A673 (cell line): ENCODE measurements around the gene SERPINF2. TPM values are rescaled to one million over a fixed set of nuclear protein-coding genes. Genes with fewer than 3 reads are reported as not detected.
"Not testable (repeated sequence)": the region's sequence is repeated elsewhere in the genome, so short reads cannot be mapped to it uniquely, and the experiment has no call there.

Experiments used
- BruUV-seq: library from RNA; stranded (reverse); fragments of 400-500 nt; replicated peaks from 2 replicates; lab custom pipeline; 2021; lab: Mats Ljungman, UMichigan
- CTCF ChIA-PET: fragments of 300-600 bp; sonication (Branson Sonifier 250); formaldehyde crosslinking; loops from one replicate; lab custom pipeline; 2022; ENCODE audit warnings: antibody characterized with exemption; lab: Charles Lee
- POLR2A ChIA-PET: fragments of 300-600 bp; sonication (Branson Sonifier 250); formaldehyde crosslinking; loops from one replicate; lab custom pipeline; 2022; ENCODE audit warnings: antibody characterized with exemption; ENCODE audit not compliant: low non-redundant PET; lab: Charles Lee
- DNase-seq: peaks from one replicate; pipeline ENCODE4 v3.0.0-alpha.2; 2015; ENCODE audit warnings: low spot score
- H3K27ac ChIP-seq: fragments of 200-600 bp; sonication (generic); 2 replicates; pipeline ENCODE4 v1.5.1; 2016; ENCODE audit warnings: mixed run types, low read depth, mild to moderate bottlenecking, mixed read lengths, antibody characterized with exemption, low read length; ENCODE audit not compliant: poor library complexity, severe bottlenecking
- H3K27me3 ChIP-seq: fragments of 200-600 bp; sonication (generic); replicated peaks from 2 replicates; pipeline ENCODE4 v1.6.1; 2017; ENCODE audit warnings: mixed run types, low read depth, mild to moderate bottlenecking, mixed read lengths, antibody characterized with exemption, low read length; ENCODE audit not compliant: insufficient read depth, poor library complexity
- H3K36me3 ChIP-seq: fragments of 200-600 bp; sonication (generic); 2 replicates; pipeline ENCODE4 v1.6.1; 2016; ENCODE audit warnings: mixed run types, mild to moderate bottlenecking, mixed read lengths, antibody characterized with exemption, low read length; ENCODE audit not compliant: insufficient read depth, poor library complexity, severe bottlenecking
- H3K4me1 ChIP-seq: fragments of 200-600 bp; sonication (generic); 2 replicates; pipeline ENCODE4 v1.6.1; 2017; ENCODE audit warnings: mixed run types, mild to moderate bottlenecking, mixed read lengths, antibody characterized with exemption, low read length; ENCODE audit not compliant: insufficient read depth, poor library complexity, severe bottlenecking
- H3K4me3 ChIP-seq: fragments of 200-600 bp; sonication (generic); 2 replicates; pipeline ENCODE4 v1.5.1; 2016; ENCODE audit warnings: low read depth, mixed run types, mild to moderate bottlenecking, mixed read lengths, low read length; ENCODE audit not compliant: poor library complexity, severe bottlenecking
- H3K9me3 ChIP-seq: fragments of 200-600 bp; sonication (generic); 2 replicates; pipeline ENCODE4 v1.6.1; 2016; ENCODE audit warnings: mixed run types, low read depth, mild to moderate bottlenecking, mixed read lengths, antibody characterized with exemption, low read length; ENCODE audit not compliant: poor library complexity, severe bottlenecking
- EZH2 ChIP-seq: fragments of 200-600 bp; sonication (generic); IDR thresholded peaks from 2 replicates; pipeline ENCODE4 v1.6.1; 2017; ENCODE audit warnings: borderline replicate concordance, low read depth, mild to moderate bottlenecking, mixed read lengths, antibody characterized with exemption, low read length; ENCODE audit not compliant: poor library complexity, severe bottlenecking
- intact Hi-C: fragments of 100-400 bp; cut with micrococcal nuclease; formaldehyde crosslinking; loops from one replicate; pipeline ENCODE4 v1.10.0; 2022; ENCODE audit not compliant: unreplicated experiment
- total RNA-seq: library from RNA; stranded (reverse); gene quantifications from 2 replicates; pipeline ENCODE4 v1.2.3, GENCODE V29; 2021
- TF ChIP-seq, protein P1 (sequence below): fragments of 300-800, 200-600 bp; sonication (generic); conservative IDR thresholded peaks from 2 replicates; pipeline ENCODE4 v1.5.1; 2017; ENCODE audit warnings: low read depth, mild to moderate bottlenecking, antibody characterized with exemption, low read length, moderate library complexity, mixed read lengths

SERPINF2 gene
- total RNA-seq, 1 experiment from 2014 or later: 0.37 TPM

DNA sequence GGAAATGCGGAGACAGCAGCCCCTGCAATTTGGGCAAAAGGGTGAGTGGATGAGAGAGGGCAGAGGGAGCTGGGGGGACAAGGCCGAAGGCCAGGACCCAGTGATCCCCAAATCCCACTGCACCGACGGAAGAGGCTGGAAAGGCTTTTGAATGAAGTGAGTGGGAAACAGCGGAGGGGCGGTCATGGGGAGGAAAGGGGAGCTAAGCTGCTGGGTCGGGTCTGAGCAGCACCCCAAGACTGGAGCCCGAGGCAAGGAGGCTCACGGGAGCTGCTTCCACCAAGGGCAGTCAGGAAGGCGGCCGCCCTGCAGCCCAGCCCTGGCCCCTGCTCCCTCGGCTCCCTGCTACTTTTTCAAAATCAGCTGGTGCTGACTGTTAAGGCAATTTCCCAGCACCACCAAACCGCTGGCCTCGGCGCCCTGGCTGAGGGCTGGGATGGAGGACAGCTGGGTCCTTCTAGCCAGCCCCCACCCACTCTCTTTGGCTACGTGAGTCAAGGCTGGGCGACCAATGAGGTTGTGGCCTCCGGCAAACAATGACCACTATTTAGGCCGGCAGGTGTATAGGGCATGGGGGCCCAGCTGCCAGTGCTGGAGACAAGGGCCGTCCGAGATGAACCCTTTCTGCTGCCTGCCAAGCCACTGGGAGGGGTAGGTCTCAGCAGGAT, 19.7 kb downstream of the SERPINF2 start:
- intact Hi-C loops: loop anchor here (5.0 kb wide), 1 partner anchor 40 kb away; the partner anchor contains the start of gene WDR81
- H3K36me3 ChIP-seq: no peaks in the 10 kb centered on the region
- H3K27me3 ChIP-seq: no peaks in the 10 kb centered on the region
- DNase-seq: no peak
- H3K4me3 ChIP-seq: peak overlapping the region; percentile 52
- no peaks in the 10 kb centered on the region for H3K9me3 ChIP-seq
- ChIA-PET CTCF (no interaction called here), POLR2A (interaction anchor here (0.5 to 0.6 kb wide), 2 partner anchors 19 to 46 kb away, joined by 4 to 7 read pairs; no protein-coding TSS in a partner anchor)
- BruUV-seq: no TSS peak
- peak overlapping the region; percentile 81 for H3K27ac ChIP-seq
- H3K4me1 ChIP-seq: peaks cover 26% of the 10 kb centered on the region
- TF ChIP-seq EZH2: no peak
- TF ChIP-seq, protein P1, sequence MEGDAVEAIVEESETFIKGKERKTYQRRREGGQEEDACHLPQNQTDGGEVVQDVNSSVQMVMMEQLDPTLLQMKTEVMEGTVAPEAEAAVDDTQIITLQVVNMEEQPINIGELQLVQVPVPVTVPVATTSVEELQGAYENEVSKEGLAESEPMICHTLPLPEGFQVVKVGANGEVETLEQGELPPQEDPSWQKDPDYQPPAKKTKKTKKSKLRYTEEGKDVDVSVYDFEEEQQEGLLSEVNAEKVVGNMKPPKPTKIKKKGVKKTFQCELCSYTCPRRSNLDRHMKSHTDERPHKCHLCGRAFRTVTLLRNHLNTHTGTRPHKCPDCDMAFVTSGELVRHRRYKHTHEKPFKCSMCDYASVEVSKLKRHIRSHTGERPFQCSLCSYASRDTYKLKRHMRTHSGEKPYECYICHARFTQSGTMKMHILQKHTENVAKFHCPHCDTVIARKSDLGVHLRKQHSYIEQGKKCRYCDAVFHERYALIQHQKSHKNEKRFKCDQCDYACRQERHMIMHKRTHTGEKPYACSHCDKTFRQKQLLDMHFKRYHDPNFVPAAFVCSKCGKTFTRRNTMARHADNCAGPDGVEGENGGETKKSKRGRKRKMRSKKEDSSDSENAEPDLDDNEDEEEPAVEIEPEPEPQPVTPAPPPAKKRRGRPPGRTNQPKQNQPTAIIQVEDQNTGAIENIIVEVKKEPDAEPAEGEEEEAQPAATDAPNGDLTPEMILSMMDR: no peak

DNA sequence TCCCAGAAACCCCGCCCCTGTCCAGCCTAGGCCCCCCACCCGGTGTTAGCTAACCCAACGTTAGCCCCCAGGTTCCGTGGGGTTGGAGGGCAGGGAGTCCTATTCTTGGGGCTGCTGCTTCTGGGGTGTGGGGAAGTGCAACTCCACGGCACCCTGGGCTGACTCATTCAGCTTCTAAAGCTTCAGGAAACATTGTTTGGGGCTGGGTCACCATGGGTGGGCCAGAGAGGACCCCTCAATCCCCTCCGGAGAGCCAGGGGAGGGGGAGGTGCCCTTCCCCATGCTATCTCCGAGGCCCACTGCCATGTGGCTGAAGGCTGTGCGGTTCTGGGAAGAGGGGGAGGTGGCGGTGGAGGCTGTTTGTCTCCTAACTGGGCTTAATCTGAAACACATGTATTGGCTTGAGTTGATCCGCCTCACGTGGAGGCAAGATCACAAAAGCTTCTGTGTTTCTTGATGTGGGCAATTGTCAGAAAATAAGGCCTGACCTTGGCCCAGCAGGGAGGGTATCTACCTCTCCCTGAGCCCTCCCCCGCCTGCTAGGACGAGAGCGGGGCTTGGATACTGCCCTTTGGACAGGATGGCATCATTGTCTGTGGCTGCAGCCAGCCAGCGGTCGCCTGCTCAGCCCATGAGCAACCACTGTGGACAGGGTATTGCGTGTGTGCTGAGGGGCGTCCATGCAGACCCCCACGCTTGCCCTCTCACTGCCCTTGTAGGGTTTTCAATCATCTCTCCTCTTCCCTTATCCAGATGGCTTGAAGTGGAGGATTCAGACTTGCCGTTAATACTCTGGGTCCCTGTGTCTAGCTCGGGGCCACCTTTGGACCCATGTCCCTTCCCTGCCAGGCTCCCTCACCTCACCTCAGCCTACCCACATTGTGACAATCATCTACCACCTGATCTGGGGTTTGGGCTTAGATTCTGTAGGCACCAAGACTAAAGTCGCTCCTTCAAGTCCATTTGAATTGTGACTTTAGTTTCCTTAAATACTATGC, 20.5 kb downstream of the SERPINF2 start:
- Histone ChIP-seq H3K4me3 (peak overlapping the region; percentile 52), H3K27ac (peak overlapping the region; percentile 81), H3K9me3 (no peaks in the 10 kb centered on the region), H3K27me3 (no peaks in the 10 kb centered on the region), H3K36me3 (no peaks in the 10 kb centered on the region), H3K4me1 (peaks cover 26% of the 10 kb centered on the region)
- BruUV-seq: no TSS peak
- no peak for TF ChIP-seq EZH2
- TF ChIP-seq, protein P1: no peak
- CTCF ChIA-PET: no interaction called here
- intact Hi-C loops: loop anchor here (5.0 kb wide), 1 partner anchor 41 kb away; the partner anchor contains the start of gene WDR81
- POLR2A ChIA-PET: interaction anchor here (0.5 to 0.6 kb wide), 2 partner anchors 19 to 47 kb away, joined by 4 to 7 read pairs; no protein-coding TSS in a partner anchor
- peak; percentile 79 for DNase-seq

DNA sequence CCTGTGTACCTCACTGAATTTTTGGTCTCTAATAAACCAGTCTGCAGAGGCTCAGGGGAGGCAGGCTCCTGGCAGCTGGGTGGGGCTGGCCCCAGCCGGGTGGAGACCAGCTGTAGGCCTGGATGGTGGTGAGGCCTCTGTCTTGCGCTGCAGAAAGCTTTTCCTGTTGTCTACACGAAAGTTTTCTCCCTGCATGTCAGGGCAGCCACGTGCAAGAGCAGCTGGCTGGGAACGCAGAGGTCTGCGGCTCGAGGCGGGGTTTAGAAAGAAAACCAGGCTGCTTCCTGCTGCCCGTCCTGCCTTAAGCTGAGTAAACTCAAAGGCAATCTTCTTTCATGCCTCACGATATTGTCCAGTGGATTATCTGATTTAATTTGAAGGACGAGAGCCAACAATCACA, 21.6 kb downstream of the SERPINF2 start:
- peak overlapping the region; percentile 37 for H3K27ac ChIP-seq
- no peak for DNase-seq
- no peaks in the 10 kb centered on the region for H3K27me3 ChIP-seq
- ChIA-PET CTCF (no interaction called here), POLR2A (no interaction called here)
- no TSS peak for BruUV-seq
- peaks cover 26% of the 10 kb centered on the region for H3K4me1 ChIP-seq
- no peaks in the 10 kb centered on the region for H3K36me3 ChIP-seq
- TF ChIP-seq EZH2: no peak
- TF ChIP-seq, protein P1: no peak
- no peaks in the 10 kb centered on the region for H3K9me3 ChIP-seq
- H3K4me3 ChIP-seq: no peak overlapping the region
- intact Hi-C loops: loop anchor here (5.0 kb wide), 1 partner anchor 42 kb away; the partner anchor contains the start of gene WDR81

DNA sequence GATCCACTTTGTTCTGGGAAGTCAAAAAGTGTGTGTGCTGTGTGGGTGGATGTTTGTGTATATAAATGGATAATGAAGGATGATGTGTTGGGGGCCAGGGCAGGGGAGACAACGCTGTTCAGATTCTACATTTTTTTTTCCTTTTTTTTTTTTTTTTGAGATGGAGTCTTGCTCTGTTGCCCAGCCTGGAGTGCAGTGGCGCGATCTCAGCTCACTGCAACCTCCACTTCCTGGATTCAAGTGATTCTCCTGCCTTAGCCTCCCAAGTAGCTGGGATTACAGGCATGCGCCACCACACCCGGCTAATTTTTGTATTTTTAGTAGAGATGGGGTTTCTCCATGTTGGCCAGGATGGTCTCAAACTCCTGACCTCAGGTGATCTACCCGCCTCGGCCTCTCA, 22.0 kb downstream of the SERPINF2 start:
- H3K27ac ChIP-seq, DNase-seq, H3K36me3 ChIP-seq, BruUV-seq, H3K27me3 ChIP-seq, CTCF ChIA-PET, H3K9me3 ChIP-seq, H3K4me3 ChIP-seq: not testable (repeated sequence)
- H3K4me1 ChIP-seq: peaks cover 26% of the 10 kb centered on the region
- POLR2A ChIA-PET: interaction anchor here (0.7 kb wide), 1 partner anchor 14 kb away, joined by 9 read pairs; no protein-coding TSS in a partner anchor
- intact Hi-C loops: loop anchor here (5.0 kb wide), 1 partner anchor 42 kb away; the partner anchor contains the start of gene WDR81
